Measurements from ENCODE around the gene PNKD.

GRCh38 chr2:218329027-218329825, 58.9 kb downstream of the PNKD start:
- TF ChIP-seq CTCF (IDR thresholded peaks at IDR 0.05; ENCODE audit: insufficient read depth, low read length) (no peak), POLR2AphosphoS5 (IDR thresholded peaks at IDR 0.05; ENCODE audit: low read depth) (no peak), GABPA (IDR thresholded peaks at IDR 0.05; ENCODE audit: low read depth) (no peak), REST (IDR thresholded peaks at IDR 0.05; ENCODE audit: insufficient replicate concordance, low read depth) (no peak), SPI1 (IDR thresholded peaks at IDR 0.05; ENCODE audit: borderline replicate concordance, low read depth) (no peak)
